ENCODE data around the gene DUT.

Gene DUT

GRCh38 chr15:48309740-48310139, 21.5 kb upstream of the DUT start:
- TF ChIP-seq CTCF (IDR thresholded peaks at IDR 0.05; ENCODE audit: low read depth, low read length, missing control alignments): no peak
- no peak overlapping the region for H3K4me3 ChIP-seq (replicated peaks; ENCODE audit: low read depth, low read length)
- no peak for DNase-seq (ENCODE audit: extremely low read depth, low read depth)

GRCh38 chr15:48313216-48313615, 18.0 kb upstream of the DUT start:
- no peak overlapping the region for H3K4me3 ChIP-seq (replicated peaks; ENCODE audit: low read depth, low read length)
- no peak for TF ChIP-seq CTCF (IDR thresholded peaks at IDR 0.05; ENCODE audit: low read depth, low read length, missing control alignments)
- no peak for DNase-seq (ENCODE audit: extremely low read depth, low read depth)

- no peak for DNase-seq (ENCODE audit: extremely low read depth, low read depth)
- no peak for TF ChIP-seq CTCF (IDR thresholded peaks at IDR 0.05; ENCODE audit: low read depth, low read length, missing control alignments)
- no peak overlapping the region for H3K4me3 ChIP-seq (replicated peaks; ENCODE audit: low read depth, low read length)
These were observed 16.2 kb upstream of the DUT start for GRCh38 chr15:48315041-48315440.

- TF ChIP-seq CTCF (IDR thresholded peaks at IDR 0.05; ENCODE audit: low read depth, low read length, missing control alignments): no peak
- no peak for DNase-seq (ENCODE audit: extremely low read depth, low read depth)
- no peak overlapping the region for H3K4me3 ChIP-seq (replicated peaks; ENCODE audit: low read depth, low read length)
These were observed 14.0 kb upstream of the DUT start for GRCh38 chr15:48317221-48317620.

- no peak for DNase-seq (ENCODE audit: extremely low read depth, low read depth)
- no peak for TF ChIP-seq CTCF (IDR thresholded peaks at IDR 0.05; ENCODE audit: low read depth, low read length, missing control alignments)
These were observed 13.1 kb upstream of the DUT start for GRCh38 chr15:48318131-48318530.

GRCh38 chr15:48323294-48323693, 7.9 kb upstream of the DUT start:
- no peak overlapping the region for H3K4me3 ChIP-seq (replicated peaks; ENCODE audit: low read depth, low read length)
- TF ChIP-seq CTCF (IDR thresholded peaks at IDR 0.05; ENCODE audit: low read depth, low read length, missing control alignments): no peak
- no peak for DNase-seq (ENCODE audit: extremely low read depth, low read depth)

More at GRCh38 chr15:48318131-48318530, 13.1 kb upstream of the DUT start:
- no peak overlapping the region for H3K4me3 ChIP-seq (replicated peaks; ENCODE audit: low read depth, low read length)

- no peak for TF ChIP-seq CTCF (IDR thresholded peaks at IDR 0.05; ENCODE audit: low read depth, low read length, missing control alignments)
- H3K4me3 ChIP-seq (replicated peaks; ENCODE audit: low read depth, low read length): no peak overlapping the region
- no peak for DNase-seq (ENCODE audit: extremely low read depth, low read depth)
These were observed 6.3 kb upstream of the DUT start for GRCh38 chr15:48324949-48325348.
